Activated CD4-positive, alpha-beta T cell treated with anti-CD3 and anti-CD28 coated beads, Interleukin-2, amount 50 U/mL, for 16 hours (primary cell): Measurements from ENCODE around the gene TNFRSF11A.

Experiments used
- DNase-seq: peaks from one replicate; pipeline ENCODE4 v3.0.0-alpha.2; 2020

TNFRSF11A gene

GRCh38 chr18:62420513-62421209, 95.6 kb downstream of the TNFRSF11A start:
- peak; percentile 91 for DNase-seq

DNA sequence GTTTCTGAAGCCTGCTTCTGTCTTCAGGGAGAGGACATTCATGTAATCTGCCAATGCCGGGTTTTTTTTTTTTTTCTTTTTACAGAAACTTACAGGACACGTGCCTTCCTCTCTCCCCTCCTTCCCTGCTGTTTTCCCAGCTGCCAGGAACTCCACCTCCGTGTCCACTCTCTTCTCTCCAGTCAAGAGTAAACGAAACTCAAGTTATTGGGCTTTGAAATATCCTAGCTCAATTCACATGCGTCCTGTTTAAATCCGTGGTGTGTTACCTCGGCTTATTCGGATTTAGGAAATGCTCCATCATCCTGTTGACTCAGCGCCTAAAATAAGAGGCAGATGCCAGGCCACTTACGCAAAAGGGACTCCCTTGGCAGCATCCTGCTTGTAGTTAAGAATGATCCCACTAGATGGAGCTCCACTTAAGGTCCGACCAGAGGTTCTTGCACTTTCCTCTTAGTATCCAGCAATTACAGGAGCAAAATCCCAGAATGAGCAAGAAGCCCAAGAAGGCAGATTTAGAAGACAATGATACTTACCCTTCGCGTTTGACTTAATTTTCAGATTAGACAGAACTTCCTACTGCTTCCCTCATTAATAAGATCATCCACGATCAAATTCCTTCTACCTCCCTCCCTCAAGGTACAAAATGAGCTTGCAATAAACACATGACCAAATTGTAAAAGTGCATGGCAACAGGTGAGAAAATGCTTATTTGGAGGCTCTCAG, 100.5 kb downstream of the TNFRSF11A start:
- DNase-seq, result peak; percentile 89

GRCh38 chr18:62426191-62426488, 101.0 kb downstream of the TNFRSF11A start:
- no peak for DNase-seq

- no peak for DNase-seq
These were observed 107.1 kb downstream of the TNFRSF11A start for GRCh38 chr18:62432176-62432575.

GRCh38 chr18:62434798-62435197, 109.7 kb downstream of the TNFRSF11A start:
- DNase-seq, result no peak

- no peak for DNase-seq
These were observed 110.4 kb downstream of the TNFRSF11A start for GRCh38 chr18:62435435-62436031.

DNA sequence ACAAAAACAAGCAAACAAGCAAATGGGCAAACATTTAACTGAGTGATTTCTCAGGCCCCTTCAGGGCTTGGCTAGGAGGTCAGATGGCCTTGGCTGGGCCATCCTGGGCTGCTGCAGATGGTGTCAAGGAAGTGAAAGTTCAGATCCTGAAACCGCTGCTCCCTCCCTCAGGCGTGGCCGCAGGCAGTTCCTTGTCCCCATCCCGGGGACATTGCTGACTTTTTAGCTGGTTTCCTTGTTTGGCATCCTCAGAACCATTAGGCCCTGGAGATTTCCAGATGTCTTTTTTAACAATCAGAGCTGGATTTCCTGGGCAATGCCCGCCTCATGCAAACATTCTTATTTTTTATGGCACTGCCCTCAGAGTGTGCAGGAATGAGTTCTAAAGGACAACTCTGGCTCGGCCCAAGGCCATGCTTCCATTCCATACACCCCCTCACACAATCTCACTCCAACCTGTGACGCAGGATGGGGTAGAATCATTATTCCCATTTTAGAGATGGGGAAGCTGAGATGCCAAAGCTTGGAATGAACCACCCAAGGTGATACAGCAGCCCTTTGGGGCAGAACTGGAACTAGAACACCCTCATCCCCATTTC, 111.6 kb downstream of the TNFRSF11A start:
- DNase-seq, result no peak

DNA sequence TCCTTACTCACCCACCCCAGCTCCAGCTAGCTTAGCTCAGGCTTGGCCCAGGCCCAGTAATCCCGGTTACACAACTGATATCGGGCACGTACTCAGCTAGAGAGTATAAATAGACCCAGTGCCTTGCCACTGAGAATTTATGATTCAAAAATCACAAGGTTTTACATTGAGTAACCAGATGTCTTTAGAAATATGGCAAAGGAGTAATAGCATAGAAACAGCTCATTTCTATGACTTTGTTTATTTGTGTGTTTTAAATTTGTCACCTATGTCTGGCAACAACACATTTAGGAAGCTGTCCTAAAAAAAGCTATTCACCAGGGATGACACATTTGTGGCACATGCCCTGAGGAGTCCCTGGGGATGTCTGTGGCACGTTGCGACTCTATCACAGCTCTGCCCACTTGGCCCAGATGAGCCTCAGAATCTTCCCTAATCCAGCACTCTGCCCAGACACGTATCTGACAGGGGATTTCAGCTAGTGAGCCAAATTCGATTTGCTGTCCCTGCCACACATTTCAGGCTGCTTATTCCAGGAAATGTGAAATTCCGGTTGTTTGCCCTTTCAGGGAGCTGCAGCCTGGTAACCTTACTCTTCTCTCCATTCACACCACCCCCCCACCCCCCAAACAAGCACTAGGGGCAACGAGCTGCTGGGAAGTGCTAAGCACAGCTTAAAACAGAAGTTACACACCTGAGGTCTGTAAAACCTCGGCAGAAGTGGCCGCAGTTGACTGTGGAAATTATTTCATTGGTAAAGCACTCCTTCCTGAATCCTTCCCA, 112.3 kb downstream of the TNFRSF11A start:
- DNase-seq, result no peak

GRCh38 chr18:62438018-62438329, 112.9 kb downstream of the TNFRSF11A start:
- no peak for DNase-seq

GRCh38 chr18:62438402-62438801, 113.3 kb downstream of the TNFRSF11A start:
- DNase-seq, result no peak

DNA sequence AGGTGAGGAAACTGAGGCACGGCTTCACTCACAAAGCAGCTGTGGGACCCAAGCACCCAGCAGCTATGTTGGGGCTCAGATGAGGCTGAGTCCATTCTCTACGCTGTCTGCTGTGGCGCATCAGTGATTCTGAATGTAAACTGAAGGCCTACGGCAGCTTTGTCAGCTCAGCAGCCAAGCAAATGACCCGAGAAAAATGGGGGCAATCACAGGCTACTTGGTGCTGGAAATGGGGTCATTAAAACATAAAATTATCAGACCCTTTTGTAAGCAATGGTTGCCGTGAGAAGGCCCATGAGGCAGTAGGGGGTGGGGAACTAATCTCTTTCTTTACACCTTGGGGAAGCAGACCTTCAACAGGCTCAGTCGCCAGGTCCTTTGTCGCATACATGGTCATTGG, 113.8 kb downstream of the TNFRSF11A start:
- no peak for DNase-seq
